ENCODE results near the gene ADISSP. TPM values are rescaled to one million over a fixed set of nuclear protein-coding genes. Genes with fewer than 3 reads are reported as not detected.
A peak's percentile ranks its signal among the peaks of the same experiment; 100 is the strongest.
"Not testable (repeated sequence)": the region's sequence is repeated elsewhere in the genome, so short reads cannot be mapped to it uniquely, and the experiment has no call there.

ADISSP gene
- polyA plus RNA-seq, 2 donors, result 18.0 to 33.2 TPM

DNA sequence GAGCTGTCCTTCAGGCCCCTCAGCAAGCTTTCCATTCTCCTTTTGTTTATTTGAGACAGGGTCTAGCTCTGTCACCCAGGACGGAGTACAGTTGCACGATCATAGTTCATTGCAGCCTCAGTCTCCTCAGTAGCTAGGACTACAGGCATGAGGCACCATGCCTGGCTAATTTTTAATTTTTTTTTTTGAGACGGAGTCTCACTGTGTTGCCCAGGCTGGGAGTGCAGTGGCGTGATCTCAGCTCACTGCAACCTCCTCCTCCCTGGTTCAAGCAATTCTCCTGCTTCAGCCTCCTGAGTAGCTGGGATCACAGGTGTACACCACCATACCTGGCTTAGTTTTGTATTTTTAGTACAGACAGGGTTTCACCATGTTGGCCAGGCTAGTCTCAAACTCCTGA, 21.6 kb upstream of the ADISSP start:
- not testable (repeated sequence) for H3K4me3 ChIP-seq (ENCODE audit: low read depth in 1 of 2, low read length in 2 of 2); H3K27ac ChIP-seq (ENCODE audit: low read depth in 2 of 2, low read length in 1 of 2)
- WGBS, 2 donors, result 84 to 95% methylated on average over 4 of the region's 4 CpGs

DNA sequence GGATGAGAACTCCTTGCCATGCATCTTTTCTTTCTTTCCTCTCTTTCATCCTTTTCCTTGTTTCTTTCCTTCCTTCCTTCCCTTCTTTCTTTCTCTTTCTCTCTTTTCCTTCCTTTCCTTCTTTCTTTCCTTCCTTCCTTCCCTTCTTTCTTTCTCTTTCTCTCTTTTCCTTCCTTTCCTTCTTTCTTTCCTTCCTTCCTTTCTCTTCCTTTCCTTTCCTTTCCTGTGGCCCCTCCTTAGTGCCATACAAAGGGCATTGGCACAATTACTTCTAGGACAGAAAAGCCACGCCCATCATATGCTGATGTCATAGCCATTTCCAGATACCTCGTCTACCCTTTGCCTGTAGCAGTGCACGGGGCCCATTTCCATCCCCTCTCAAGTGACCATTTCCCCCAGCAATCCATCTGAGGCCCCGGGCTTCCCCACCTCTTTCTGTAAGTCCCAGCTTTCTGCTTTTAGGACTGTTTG, 21.2 kb upstream of the ADISSP start:
- 45 to 55% methylated on average over 4 of the region's 4 CpGs for WGBS, 2 donors
- no peaks in the 10 kb centered on the region for H3K27me3 ChIP-seq (ENCODE audit: control insufficient read depth in 1 of 2, insufficient read depth in 2 of 2, low read length in 2 of 2)
- H3K4me1 ChIP-seq (ENCODE audit: control insufficient read depth in 2 of 2, insufficient read depth in 2 of 2, low read length in 1 of 2), result peaks cover 14 to 24% of the 10 kb centered on the region in 2 donors
- peaks cover 0 to 5% of the 10 kb centered on the region in 2 donors for H3K36me3 ChIP-seq (ENCODE audit: control insufficient read depth in 2 of 2, insufficient read depth in 2 of 2, low read length in 1 of 2)
- no peak overlapping the region for H3K27ac ChIP-seq (ENCODE audit: low read depth in 2 of 2, low read length in 1 of 2)
- H3K4me3 ChIP-seq (ENCODE audit: low read depth in 1 of 2, low read length in 2 of 2), result no peak overlapping the region
- H3K9me3 ChIP-seq (ENCODE audit: control insufficient read depth in 2 of 2, insufficient read depth in 1 of 2, low read depth in 1 of 2, low read length in 1 of 2), result no peaks in the 10 kb centered on the region

More for the DNA sequence above, 21.6 kb upstream of the ADISSP start:
- H3K4me1 ChIP-seq (ENCODE audit: control insufficient read depth in 2 of 2, insufficient read depth in 2 of 2, low read length in 1 of 2), result peaks cover 9 to 19% of the 10 kb centered on the region in 2 donors
- not testable (repeated sequence) for H3K36me3 ChIP-seq (ENCODE audit: control insufficient read depth in 2 of 2, insufficient read depth in 2 of 2, low read length in 1 of 2); H3K27me3 ChIP-seq (ENCODE audit: control insufficient read depth in 1 of 2, insufficient read depth in 2 of 2, low read length in 2 of 2); H3K9me3 ChIP-seq (ENCODE audit: control insufficient read depth in 2 of 2, insufficient read depth in 1 of 2, low read depth in 1 of 2, low read length in 1 of 2)

- no peaks in the 10 kb centered on the region for H3K27me3 ChIP-seq (ENCODE audit: control insufficient read depth in 1 of 2, insufficient read depth in 2 of 2, low read length in 2 of 2)
- no peak overlapping the region for H3K27ac ChIP-seq (ENCODE audit: low read depth in 2 of 2, low read length in 1 of 2)
- no peaks in the 10 kb centered on the region for H3K9me3 ChIP-seq (ENCODE audit: control insufficient read depth in 2 of 2, insufficient read depth in 1 of 2, low read depth in 1 of 2, low read length in 1 of 2)
- WGBS, 2 donors, result 74 to 76% methylated on average over 5 of the region's 5 CpGs
- H3K4me3 ChIP-seq (ENCODE audit: low read depth in 1 of 2, low read length in 2 of 2), result peak overlapping the region in 1 of 2 donors; percentile 86
- H3K4me1 ChIP-seq (ENCODE audit: control insufficient read depth in 2 of 2, insufficient read depth in 2 of 2, low read length in 1 of 2), result peaks cover 18 to 35% of the 10 kb centered on the region in 2 donors
- peaks cover 0 to 9% of the 10 kb centered on the region in 2 donors for H3K36me3 ChIP-seq (ENCODE audit: control insufficient read depth in 2 of 2, insufficient read depth in 2 of 2, low read length in 1 of 2)
These were observed 19.9 kb upstream of the ADISSP start for GRCh38 chr20:3787324-3788014.

DNA sequence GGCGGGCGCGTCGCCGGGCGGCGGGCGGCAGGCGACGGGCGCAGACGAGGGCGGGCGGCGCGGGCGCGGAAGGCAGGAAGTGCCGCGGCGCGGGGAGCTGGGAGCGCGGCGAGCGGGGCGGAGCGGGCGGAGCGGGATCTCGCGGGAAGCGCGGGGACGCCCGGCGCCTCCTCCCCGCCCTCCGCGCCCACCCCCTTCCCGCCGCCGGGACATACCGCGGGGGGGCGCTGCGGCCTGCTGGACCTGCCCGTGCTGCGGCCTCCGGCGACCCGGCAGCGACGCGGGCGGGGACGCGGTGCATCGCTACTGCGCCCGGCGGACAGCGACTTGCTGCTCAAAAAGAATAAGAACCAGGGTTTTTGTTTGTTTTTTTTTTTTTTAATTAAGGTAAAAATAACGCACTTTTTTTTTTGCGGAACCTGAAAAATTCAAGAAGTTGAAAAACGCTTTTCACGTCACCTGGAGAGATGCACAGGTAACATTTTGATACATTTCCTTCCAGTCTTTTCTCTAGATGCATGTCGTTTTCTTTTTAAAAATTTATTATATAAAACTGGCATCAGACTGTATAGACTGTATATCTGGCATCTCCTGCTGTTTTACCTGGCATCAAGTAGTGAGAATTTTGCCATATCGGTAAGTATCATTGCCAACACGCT, 19.2 kb upstream of the ADISSP start, which contains the start of gene CENPB:
Gene CENPB (minus strand): TSS at position 76 of the 659 bp plus-strand sequence. CDS start 257 bp downstream, outside the sequence.
- WGBS, 2 donors, result 2% methylated on average over 46 to 70 of the region's 70 CpGs
- H3K27me3 ChIP-seq (ENCODE audit: control insufficient read depth in 1 of 2, insufficient read depth in 2 of 2, low read length in 2 of 2), result no peaks in the 10 kb centered on the region
- H3K9me3 ChIP-seq (ENCODE audit: control insufficient read depth in 2 of 2, insufficient read depth in 1 of 2, low read depth in 1 of 2, low read length in 1 of 2), result no peaks in the 10 kb centered on the region
- H3K4me3 ChIP-seq (ENCODE audit: low read depth in 1 of 2, low read length in 2 of 2), result peak within 1 kb of the TSS; percentile 81 to 86
- H3K4me1 ChIP-seq (ENCODE audit: control insufficient read depth in 2 of 2, insufficient read depth in 2 of 2, low read length in 1 of 2), result peaks cover 18 to 35% of the 10 kb centered on the region in 2 donors
- peak within 1 kb of the TSS; percentile 84 to 92 for H3K27ac ChIP-seq (ENCODE audit: low read depth in 2 of 2, low read length in 1 of 2)
- H3K36me3 ChIP-seq (ENCODE audit: control insufficient read depth in 2 of 2, insufficient read depth in 2 of 2, low read length in 1 of 2), result peaks cover 0 to 9% of the 10 kb centered on the region in 2 donors

DNA sequence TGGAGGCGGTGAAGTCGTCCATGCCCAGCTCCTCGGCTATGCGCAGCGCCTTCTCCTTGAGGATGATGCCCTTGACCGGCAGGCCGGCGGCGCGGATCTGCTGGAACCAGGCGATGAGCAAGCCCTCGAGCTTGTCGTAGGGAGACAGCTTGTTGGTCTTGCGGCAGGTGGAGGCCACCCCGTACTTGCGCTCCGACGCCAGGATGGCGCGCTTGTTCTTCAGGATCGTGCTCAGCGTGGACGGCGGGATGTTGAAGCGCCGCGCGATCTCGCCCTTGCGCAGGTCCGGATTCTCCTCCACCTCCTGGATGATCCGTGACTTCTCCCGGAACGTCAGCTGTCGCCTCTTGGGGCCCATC, 18.6 kb upstream of the ADISSP start:
- WGBS, 2 donors, result 2 to 3% methylated on average over 30 to 35 of the region's 35 CpGs
- H3K4me1 ChIP-seq (ENCODE audit: control insufficient read depth in 2 of 2, insufficient read depth in 2 of 2, low read length in 1 of 2), result peaks cover 18 to 39% of the 10 kb centered on the region in 2 donors
- H3K9me3 ChIP-seq (ENCODE audit: control insufficient read depth in 2 of 2, insufficient read depth in 1 of 2, low read depth in 1 of 2, low read length in 1 of 2), result no peaks in the 10 kb centered on the region
- H3K27me3 ChIP-seq (ENCODE audit: control insufficient read depth in 1 of 2, insufficient read depth in 2 of 2, low read length in 2 of 2), result no peaks in the 10 kb centered on the region
- H3K4me3 ChIP-seq (ENCODE audit: low read depth in 1 of 2, low read length in 2 of 2), result peak overlapping the region; percentile 81 to 86
- peak overlapping the region; percentile 84 to 92 for H3K27ac ChIP-seq (ENCODE audit: low read depth in 2 of 2, low read length in 1 of 2)
- peaks cover 0 to 9% of the 10 kb centered on the region in 2 donors for H3K36me3 ChIP-seq (ENCODE audit: control insufficient read depth in 2 of 2, insufficient read depth in 2 of 2, low read length in 1 of 2)

DNA sequence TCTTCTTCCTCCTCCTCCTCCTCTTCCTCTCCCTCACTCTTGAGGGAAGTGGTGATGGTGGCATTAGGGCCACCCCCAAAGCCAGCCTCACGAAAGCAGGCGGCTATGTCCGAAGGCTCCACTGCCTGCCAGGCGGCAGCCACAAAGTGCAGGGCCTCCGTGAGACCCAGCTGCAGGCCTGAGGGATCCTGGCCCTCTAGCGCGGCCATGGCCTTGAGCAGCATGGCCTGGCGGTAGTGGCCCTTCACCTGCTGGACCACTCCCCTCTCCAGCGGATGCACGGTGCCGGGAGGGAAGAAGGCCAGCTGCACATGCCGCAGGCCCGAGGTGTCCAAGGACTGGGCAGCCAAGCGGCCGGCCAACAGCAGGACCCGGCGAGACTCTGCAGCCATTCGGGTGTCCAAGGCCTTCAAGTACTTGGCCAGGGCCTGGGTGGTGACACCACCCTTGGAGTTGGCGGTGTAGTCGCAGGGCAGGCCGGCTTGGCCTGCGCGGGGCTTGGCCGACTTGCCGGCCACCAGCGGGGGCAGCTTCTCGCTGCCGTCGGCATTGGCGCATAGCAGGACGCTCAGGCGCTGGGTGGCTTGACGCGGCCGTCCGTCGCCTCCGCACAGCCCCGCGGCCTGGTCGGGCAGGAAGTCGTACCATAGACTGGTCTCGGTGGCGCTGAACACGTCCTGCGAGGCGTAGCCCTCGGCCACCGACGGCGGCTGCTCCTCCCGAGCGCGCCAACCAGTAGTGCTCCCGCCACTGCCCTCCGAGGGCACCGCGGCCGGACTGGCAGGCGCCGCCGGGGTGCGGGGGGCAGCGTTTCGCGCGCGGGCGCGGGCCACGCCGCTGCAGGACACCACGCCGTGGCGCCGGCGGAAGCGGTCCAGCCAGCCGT, 17.9 kb upstream of the ADISSP start:
- H3K9me3 ChIP-seq (ENCODE audit: control insufficient read depth in 2 of 2, insufficient read depth in 1 of 2, low read depth in 1 of 2, low read length in 1 of 2), result no peaks in the 10 kb centered on the region

DNA sequence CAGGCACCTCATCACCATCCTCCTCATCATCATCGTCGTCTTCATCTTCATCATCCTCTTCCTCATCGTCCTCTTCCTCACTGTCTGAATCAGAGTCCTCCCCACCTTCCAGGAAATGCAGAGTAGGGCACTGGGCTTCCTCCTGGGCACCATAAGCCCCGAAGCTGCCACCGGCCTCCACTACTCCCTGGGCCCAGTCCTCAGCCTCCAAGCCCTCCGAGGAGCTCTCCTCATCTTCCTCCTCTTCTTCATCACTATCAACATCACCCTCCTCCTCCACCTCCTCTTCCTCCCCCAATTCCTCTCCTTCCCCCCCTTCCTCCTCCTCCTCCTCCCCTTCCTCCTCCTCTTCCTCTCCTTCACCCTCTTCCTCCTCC, 17.3 kb upstream of the ADISSP start:
- H3K36me3 ChIP-seq (ENCODE audit: control insufficient read depth in 2 of 2, insufficient read depth in 2 of 2, low read length in 1 of 2), result peaks cover 0 to 9% of the 10 kb centered on the region in 2 donors
- WGBS, 2 donors, result 59 to 78% methylated on average over 6 of the region's 6 CpGs
- no peaks in the 10 kb centered on the region for H3K9me3 ChIP-seq (ENCODE audit: control insufficient read depth in 2 of 2, insufficient read depth in 1 of 2, low read depth in 1 of 2, low read length in 1 of 2)
- H3K4me1 ChIP-seq (ENCODE audit: control insufficient read depth in 2 of 2, insufficient read depth in 2 of 2, low read length in 1 of 2), result peaks cover 18 to 41% of the 10 kb centered on the region in 2 donors
- peak overlapping the region; percentile 18 to 86 for H3K4me3 ChIP-seq (ENCODE audit: low read depth in 1 of 2, low read length in 2 of 2)
- peak overlapping the region in 1 of 2 donors; percentile 6 for H3K27ac ChIP-seq (ENCODE audit: low read depth in 2 of 2, low read length in 1 of 2)
- no peaks in the 10 kb centered on the region for H3K27me3 ChIP-seq (ENCODE audit: control insufficient read depth in 1 of 2, insufficient read depth in 2 of 2, low read length in 2 of 2)

More for the DNA sequence above, 17.9 kb upstream of the ADISSP start:
- H3K27me3 ChIP-seq (ENCODE audit: control insufficient read depth in 1 of 2, insufficient read depth in 2 of 2, low read length in 2 of 2), result no peaks in the 10 kb centered on the region
- H3K4me3 ChIP-seq (ENCODE audit: low read depth in 1 of 2, low read length in 2 of 2), result peak overlapping the region; percentile 81 to 86
- H3K27ac ChIP-seq (ENCODE audit: low read depth in 2 of 2, low read length in 1 of 2), result peak overlapping the region; percentile 84 to 92
- 20 to 27% methylated on average over 65 to 79 of the region's 79 CpGs for WGBS, 2 donors
- peaks cover 18 to 41% of the 10 kb centered on the region in 2 donors for H3K4me1 ChIP-seq (ENCODE audit: control insufficient read depth in 2 of 2, insufficient read depth in 2 of 2, low read length in 1 of 2)
- H3K36me3 ChIP-seq (ENCODE audit: control insufficient read depth in 2 of 2, insufficient read depth in 2 of 2, low read length in 1 of 2), result peaks cover 0 to 9% of the 10 kb centered on the region in 2 donors

DNA sequence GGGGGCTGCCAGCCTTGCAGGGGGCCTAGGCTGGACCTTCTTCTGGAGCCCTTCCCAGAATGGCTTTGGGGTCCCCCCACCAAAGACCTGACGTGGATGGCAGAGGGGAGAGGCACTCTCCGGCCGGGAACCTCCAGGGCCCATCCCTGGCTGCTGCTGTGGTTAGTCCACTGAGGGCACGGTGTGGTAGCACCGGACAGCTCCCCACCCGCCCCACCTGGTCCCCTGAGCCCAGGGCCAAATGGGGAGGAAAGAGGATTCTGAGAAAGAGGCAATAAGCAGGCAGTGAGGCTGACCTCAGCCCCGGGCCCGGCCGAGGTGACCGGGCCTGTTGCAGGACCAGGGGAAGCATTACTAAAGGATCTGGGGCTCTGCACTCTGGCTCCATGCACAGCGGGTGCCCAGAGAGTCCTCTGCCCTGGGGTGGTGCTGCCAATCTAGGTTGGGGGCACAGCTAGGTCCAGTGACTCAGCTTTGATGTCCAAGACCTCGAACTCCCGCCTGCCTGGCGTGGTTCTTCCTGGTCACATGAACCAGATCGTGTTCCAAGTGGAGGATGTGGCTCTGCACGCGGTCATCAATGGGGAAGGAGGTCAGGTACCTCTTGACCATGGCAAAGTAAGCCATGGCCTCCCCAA, 16.8 kb upstream of the ADISSP start:
- Histone ChIP-seq H3K27me3 (ENCODE audit: control insufficient read depth in 1 of 2, insufficient read depth in 2 of 2, low read length in 2 of 2) (no peaks in the 10 kb centered on the region), H3K27ac (ENCODE audit: low read depth in 2 of 2, low read length in 1 of 2) (peak overlapping the region; percentile 6 to 16), H3K36me3 (ENCODE audit: control insufficient read depth in 2 of 2, insufficient read depth in 2 of 2, low read length in 1 of 2) (peaks cover 0 to 9% of the 10 kb centered on the region in 2 donors), H3K4me3 (ENCODE audit: low read depth in 1 of 2, low read length in 2 of 2) (peak overlapping the region in 1 of 2 donors; percentile 86), H3K4me1 (ENCODE audit: control insufficient read depth in 2 of 2, insufficient read depth in 2 of 2, low read length in 1 of 2) (peaks cover 18 to 41% of the 10 kb centered on the region in 2 donors), H3K9me3 (ENCODE audit: control insufficient read depth in 2 of 2, insufficient read depth in 1 of 2, low read depth in 1 of 2, low read length in 1 of 2) (no peaks in the 10 kb centered on the region)
- WGBS, 2 donors, result 53 to 68% methylated on average over 17 of the region's 17 CpGs

Measured in esophagus (tissue), 2 donors.